Fibroblast of pulmonary artery (primary cell): ENCODE results near the gene FBRSL1.

Source experiments
- DNase-seq: peaks from one replicate; pipeline ENCODE4 v3.0.0-alpha.2; 2010; ENCODE audit warnings: low read depth
- H3K4me3 ChIP-seq: replicated peaks from 2 replicates; pipeline ENCODE4 v1.5.1; 2011; ENCODE audit warnings: low read depth, mild to moderate bottlenecking, control low read depth, low read length, moderate library complexity
- TF ChIP-seq, protein P1 (sequence below): IDR thresholded peaks from 2 replicates; pipeline ENCODE4 v1.5.1; 2011; ENCODE audit warnings: mild to moderate bottlenecking, control low read depth, low read length, inconsistent platforms; ENCODE audit errors: missing control alignments

The FBRSL1 gene

DNA sequence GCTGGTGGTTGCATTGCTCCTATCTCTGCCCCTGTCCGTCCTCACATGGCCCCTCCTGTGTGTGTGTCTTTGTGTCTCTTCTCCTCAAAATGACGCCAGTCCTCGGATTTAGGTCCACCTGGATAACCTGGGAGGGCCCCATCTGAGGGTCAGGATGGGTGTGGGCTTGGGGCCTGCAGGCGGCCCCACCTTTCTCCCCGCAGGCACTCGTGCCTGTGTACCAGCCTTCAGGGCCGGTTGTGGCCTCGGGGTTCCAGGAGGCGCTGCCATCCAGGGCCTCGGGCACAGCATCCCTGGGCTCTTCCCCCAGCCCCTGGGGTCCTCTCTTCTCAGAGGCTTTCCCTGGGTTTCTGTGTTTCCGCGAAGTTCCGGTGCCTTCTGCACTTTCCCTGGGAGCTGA lies 65.7 kb downstream of the FBRSL1 start:
- DNase-seq: no peak

DNA sequence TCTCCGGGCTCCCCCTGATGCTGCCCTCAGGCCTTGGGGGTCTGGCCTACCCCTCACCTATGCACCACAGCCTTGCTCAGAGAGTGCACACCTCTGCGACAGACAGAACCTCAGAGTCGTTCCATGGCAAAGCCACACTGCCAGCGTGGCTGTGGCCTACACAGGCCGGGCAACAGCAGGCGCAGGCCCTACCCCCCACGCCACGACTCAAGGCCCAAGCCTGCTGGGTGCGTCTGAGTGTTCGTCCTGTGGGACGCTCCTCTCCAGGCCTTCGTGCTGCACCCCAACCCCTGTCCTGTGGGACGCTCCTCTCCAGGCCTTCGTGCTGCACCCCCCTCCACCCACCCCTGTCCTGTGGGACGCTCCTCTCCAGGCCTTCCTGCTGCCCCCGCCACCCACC lies 66.3 kb downstream of the FBRSL1 start:
- no peak overlapping the region for H3K4me3 ChIP-seq
- TF ChIP-seq, protein P1, sequence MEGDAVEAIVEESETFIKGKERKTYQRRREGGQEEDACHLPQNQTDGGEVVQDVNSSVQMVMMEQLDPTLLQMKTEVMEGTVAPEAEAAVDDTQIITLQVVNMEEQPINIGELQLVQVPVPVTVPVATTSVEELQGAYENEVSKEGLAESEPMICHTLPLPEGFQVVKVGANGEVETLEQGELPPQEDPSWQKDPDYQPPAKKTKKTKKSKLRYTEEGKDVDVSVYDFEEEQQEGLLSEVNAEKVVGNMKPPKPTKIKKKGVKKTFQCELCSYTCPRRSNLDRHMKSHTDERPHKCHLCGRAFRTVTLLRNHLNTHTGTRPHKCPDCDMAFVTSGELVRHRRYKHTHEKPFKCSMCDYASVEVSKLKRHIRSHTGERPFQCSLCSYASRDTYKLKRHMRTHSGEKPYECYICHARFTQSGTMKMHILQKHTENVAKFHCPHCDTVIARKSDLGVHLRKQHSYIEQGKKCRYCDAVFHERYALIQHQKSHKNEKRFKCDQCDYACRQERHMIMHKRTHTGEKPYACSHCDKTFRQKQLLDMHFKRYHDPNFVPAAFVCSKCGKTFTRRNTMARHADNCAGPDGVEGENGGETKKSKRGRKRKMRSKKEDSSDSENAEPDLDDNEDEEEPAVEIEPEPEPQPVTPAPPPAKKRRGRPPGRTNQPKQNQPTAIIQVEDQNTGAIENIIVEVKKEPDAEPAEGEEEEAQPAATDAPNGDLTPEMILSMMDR: no peak

More for the DNA sequence above, 65.7 kb downstream of the FBRSL1 start:
- TF ChIP-seq, protein P1: no peak
- no peak overlapping the region for H3K4me3 ChIP-seq

DNA sequence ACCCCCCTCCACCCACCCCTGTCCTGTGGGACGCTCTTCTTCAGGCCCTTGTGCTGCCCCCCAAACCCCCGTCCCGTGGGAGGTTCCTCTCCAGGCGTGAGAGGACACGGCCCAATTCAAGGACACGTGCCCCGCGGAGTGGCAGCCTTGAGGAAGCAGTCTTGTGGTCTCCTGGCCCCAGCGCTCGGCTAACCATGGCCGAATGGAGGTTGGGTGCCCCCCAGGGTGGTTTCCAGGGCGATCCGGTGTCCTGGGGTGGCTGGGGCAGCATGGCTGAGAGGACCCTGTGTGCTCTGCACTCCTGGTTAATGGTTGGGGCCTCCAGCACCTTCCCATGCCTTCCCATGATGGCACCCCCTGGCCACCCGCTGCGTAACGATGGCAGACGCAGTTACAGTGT lies 66.8 kb downstream of the FBRSL1 start:
- TF ChIP-seq, protein P1: no peak
- no peak overlapping the region for H3K4me3 ChIP-seq
- no peak for DNase-seq

More for the DNA sequence above, 66.3 kb downstream of the FBRSL1 start:
- DNase-seq: no peak

DNA sequence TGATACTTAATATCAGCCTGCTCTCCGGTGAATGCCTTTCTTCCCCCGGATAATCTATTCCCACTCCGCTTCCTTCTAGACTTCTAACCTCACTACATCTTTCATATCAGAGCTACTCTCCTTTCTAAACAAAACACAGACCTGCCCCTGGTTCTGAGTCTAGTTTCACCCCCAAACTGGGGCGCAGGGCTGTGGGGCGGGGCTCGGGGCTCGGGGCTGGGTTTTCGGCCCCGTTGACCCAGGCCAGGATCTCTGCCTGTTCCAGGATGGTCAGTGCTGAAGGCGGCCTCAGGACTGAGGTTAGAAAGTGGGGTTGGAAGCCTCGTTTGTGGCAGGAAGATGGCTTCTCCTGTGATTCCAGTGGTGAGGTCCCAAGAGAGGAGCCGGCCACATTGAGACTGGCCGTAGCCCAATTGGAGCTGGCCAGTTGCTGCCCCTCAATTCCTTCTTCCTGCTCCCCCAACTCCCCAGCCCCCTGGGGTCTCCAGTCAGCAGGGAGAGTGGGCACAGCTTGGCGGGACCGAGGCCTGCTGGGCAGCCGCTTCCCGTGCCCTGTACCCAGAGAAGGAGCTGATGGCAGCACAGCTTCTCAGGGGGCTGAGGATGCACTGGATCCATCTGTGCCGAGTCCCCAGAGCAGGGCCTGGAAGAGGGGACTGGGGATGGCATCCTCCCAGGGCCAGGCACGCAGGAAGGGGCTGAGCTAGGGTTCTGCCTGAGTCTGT lies 67.5 kb downstream of the FBRSL1 start:
- TF ChIP-seq, protein P1: no peak
- H3K4me3 ChIP-seq: no peak overlapping the region
- DNase-seq: no peak

DNA sequence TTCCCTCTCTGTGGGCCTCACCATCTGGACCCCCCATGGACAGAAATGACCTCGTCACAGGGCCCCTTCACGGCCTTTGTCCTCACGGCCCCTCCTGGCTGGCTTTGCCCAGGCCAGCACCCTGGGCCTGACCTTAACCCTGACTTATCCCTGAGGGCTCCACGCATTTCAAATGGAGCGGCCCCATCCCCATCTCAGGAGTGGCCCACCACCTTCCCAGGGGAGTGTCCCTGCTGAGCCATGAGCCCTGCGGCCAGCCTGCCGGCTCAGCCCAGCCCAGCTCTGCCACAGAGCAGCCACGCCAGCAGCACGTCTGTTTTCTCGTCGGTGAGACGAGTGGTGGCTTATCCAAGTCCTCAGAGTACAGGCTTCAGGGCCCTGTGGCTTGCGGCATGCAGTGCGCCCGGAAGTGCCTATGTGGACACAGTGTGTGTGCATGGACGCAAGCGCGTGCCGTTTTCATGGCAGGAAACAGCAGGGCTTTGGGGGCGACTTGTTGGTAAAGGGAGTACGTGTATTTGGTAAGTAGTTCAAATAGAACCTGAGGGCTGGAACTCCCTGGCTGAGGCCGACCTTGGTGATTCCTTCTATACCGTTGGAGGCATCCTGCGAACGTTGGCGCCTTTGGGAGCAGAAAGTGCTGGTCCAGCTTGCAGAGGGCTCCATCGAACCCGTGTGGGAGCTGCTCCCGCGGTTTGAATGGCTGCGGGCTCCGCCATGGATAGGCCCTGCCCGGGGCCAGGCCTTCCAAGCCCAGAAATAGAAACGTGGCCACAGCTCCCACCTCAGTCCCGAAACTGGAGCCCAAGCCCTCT lies 68.3 kb downstream of the FBRSL1 start:
- TF ChIP-seq, protein P1: no peak
- DNase-seq: no peak
- no peak overlapping the region for H3K4me3 ChIP-seq

DNA sequence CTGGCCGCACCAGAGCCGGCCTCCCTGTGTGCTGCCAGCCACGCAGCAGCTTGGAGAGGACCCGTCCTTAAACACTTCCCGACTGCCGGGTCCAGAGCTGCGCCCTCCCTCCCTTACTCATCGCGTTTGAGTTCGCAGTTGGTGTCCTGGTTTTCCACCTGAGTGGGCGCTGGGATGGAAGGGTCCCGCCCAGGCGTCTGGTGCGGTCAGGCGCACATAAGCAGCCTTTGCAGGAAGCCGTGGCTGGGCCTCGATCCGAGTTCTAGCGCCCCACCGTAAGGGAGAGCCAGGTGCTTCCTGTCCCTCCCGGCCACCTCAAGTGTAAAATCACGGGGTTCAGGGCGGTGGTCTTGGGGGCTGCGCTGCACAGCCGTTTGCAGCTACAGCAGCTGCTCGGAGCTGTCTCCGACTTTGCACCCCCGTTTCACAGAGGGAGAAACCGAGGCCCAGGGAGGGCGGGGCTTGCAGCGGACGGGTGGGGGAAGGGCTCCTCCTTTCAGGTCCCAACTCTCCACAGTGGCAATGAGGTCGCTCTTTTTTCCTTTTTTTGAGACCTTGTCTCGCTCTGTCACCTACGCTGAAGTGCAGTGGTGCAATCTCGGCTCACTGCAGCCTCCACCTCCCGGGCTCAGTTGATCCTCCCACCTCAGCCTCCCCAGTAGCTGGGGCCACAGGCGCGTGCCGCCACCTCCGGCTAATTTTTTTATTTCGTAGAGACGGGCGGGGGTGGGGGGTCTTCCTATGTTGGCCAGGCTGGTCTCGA lies 69.1 kb downstream of the FBRSL1 start:
- no peak for DNase-seq
- H3K4me3 ChIP-seq: peak overlapping the region; percentile 56

More for the DNA sequence above, 69.1 kb downstream of the FBRSL1 start:
- TF ChIP-seq, protein P1: no peak
